H1 (cell line): ENCODE measurements around the gene CELF2. TPM values are rescaled to one million over a fixed set of nuclear protein-coding genes. Genes with fewer than 3 reads are reported as not detected.

ENCODE experiments used
- BACH1 ChIP-seq: IDR thresholded peaks from 2 replicates; pipeline ENCODE4 v1.6.1; 2012; ENCODE audit warnings: low read length, improper control_type of control experiment
- BRCA1 ChIP-seq: IDR thresholded peaks from 2 replicates; pipeline ENCODE4 v1.6.1; 2012; ENCODE audit warnings: low read depth, low read length, improper control_type of control experiment
- POU5F1 ChIP-seq: IDR thresholded peaks from 2 replicates; pipeline ENCODE4 v1.6.1; 2011; ENCODE audit warnings: low read depth, mild to moderate bottlenecking, low read length, moderate library complexity
- RXRA ChIP-seq: IDR thresholded peaks from 2 replicates; pipeline ENCODE4 v1.6.1; 2011; ENCODE audit warnings: low read depth, mild to moderate bottlenecking, low read length, moderate library complexity; ENCODE audit not compliant: insufficient read depth
- polyA plus RNA-seq, 7 experiments: library from polyadenylated mRNA; depleted of rRNA in 3 of 7; stranded (reverse) in 5 of 7; unstranded in 2 of 7; fragments of >200 nt in 5 of 7; fragments of 200-250 nt in 2 of 7; gene quantifications; 1 replicate in 5 of 7; 2 replicates in 1 of 7; 4 replicates in 1 of 7; pipeline versions ENCODE4 v1.2.1 to v1.2.3, GENCODE V29; 2011 to 2013; ENCODE audit warnings: missing spikeins in 2 of 7, mixed read lengths in 2 of 7
- total RNA-seq: library from RNA; stranded (reverse); fragmentation: NEBNext Ultra II Directional; extraction: Animal tissue kit (Norgen Biotek cat#: 25700); gene quantifications from 2 replicates; pipeline ENCODE4 v1.2.1, GENCODE V29; 2021

Gene CELF2
- total and polyA plus RNA-seq, 2 of the 8 experiments (the other 6 are each of a cell fraction or from before 2014, with no cell fraction given) = 18.3 to 22.7 TPM

DNA sequence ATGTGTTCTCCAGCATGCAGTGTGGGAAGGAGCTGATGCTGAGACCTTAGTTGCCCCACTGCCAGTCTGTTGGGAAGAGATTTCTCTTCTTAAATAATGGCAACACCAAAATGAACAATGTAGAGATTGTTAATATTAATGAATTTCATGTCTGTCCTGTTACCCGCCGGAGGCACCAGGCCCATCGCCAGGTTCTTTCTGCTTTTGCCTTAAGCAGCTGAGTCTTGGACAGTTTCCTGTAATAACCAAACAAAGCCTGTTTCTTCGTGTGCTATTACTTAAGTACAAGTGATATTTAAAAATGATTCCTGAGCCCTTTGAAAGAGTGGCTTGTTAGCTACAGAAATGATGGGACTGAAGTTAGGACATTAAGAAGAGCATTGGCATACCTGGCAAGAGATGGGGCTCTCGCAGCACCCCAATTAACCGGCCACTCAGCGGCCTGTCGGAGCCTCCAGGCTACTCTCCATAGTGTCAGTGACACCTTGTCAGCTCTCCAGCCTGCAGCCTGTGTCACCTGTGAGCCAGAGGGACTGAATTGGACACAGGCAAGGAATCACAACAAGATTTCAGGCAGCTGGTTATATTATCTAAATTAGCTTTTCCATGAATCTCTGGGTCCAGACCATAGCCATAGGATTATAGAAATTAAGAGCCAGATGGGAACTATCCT, 142.0 kb downstream of the CELF2 start (continued):
- TF ChIP-seq BACH1 (no peak), POU5F1 (no peak), BRCA1 (no peak), RXRA (no peak)
- TF ChIP-seq, all 59 proteins: peak for 0
